ENCODE data around the gene FBLN7.
"Not testable (repeated sequence)": the region's sequence is repeated elsewhere in the genome, so short reads cannot be mapped to it uniquely, and the experiment has no call there.

The FBLN7 gene

DNA sequence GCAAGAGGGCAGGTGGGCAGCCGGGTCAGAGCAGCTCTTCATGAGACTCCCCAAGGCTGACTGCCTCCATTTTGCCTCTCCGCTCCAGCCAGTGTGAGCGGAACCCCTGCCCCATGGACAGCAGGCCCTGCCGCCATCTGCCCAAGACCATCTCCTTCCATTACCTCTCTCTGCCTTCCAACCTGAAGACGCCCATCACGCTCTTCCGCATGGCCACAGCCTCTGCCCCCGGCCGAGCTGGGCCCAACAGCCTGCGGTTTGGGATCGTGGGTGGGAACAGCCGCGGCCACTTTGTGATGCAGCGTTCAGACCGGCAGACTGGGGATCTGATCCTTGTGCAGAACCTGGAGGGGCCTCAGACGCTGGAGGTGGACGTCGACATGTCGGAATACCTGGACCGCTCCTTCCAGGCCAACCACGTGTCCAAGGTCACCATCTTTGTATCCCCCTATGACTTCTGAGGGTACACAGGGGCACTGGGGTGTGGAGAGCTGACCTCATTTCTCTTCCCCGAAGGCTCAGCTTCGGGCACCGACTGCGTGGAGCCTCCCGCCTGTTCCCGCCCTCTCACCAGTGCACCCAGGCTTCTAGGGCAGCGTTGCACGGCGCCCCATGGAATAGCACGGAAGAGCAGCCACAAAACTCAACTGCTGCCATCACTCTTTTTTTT is 49.0 kb downstream of the FBLN7 start:
- DNase-seq = no peak

DNA sequence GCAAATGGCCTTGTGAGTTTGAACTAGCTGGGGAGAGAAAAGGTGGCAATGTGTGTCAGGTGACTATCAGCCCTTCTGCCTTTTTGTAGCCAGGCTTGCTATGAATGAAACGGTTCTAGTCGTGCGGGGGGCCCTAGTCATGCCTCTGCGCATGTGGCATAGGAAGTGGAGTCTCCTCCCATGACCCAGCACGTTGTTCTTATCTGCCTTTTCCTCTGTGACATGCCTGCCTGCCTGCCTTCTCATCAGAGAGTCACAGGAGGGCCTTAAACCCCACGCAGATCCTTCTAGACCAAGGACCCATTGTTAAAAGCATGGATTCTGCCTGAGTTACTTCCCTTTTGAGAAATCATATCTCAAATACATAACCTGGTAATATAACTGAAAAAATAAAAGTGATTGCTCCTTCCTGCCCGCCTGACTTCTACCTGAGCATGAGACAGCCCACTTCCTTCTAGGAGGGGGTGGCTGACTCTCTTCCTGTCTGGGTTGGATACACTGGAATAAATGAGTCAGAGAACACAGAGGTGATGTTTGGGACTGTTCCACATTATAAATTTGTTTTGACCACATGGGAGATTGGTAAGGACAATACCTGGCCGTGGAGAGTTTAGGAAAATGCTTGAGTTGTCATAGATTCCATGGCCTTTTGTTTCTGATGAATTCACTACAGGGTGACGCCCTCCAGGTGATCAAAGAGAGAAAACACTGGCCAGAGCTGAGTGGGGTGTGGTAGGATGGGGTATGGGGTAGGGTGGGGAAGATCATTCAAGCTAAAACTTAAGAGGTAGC is 49.8 kb downstream of the FBLN7 start:
- DNase-seq = no peak

DNA sequence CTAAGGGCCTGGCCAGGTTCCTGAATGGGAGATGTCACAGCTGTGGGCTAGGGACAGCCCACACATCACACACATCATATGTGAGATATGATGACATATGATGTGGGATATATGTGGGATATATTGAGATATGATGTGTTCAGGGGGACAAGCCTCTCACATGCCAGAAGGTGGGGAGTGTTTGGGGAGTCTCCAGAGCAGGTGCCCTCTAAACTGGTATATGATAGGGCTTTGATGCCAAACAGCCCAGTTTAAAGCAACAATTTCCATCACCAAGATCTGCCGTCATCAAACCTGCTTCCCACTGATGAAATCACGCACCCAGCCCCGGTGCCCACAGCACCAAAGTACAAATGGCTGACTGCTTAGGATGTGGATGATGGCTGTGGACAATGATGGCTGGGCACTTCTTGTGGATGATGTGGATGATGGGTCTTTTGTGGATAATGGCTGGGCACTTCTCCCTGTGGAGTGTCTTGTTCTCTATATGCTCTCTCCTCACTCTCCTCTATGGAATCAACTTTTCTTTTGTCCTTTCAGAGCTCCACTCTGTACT is 50.9 kb downstream of the FBLN7 start:
- no peak for DNase-seq

DNA sequence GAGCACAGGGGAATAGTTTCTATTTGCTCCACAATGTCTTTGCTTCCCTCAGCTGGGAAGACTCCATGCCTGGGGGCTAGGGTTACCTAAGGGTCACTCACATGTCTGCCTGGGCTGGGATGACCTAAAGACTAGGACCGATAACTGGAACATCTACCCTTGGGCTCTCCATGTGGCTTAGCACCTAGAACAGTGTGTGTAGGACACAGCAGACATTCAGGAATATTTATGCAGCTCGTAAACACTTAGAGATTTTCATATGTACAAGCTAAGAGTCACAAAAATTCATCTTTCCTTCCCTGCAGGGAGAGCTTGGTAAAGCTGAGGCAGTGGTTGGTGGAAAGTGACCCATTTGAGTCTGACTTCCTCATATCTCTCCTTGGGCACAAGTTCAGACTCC is 55.8 kb downstream of the FBLN7 start:
- no peak for DNase-seq

DNA sequence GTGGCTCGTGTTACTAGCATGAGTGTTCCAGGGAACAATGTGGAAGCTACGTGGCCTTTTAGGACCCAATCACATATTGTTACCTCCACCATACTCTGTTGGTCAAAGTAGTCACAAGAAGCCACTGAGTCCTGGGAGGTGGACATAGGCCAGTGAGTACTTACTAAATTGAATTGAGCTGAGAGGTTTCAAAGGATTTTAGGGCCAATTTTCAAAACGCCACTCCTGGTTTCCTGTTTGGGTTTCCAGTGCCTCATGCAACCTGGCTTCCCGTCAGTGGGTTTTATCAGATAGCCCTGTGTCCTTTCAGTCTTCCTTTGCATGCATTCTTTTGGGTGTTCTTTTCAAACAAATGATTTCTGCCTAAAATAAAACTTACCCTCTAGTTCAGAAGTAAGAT is 56.3 kb downstream of the FBLN7 start:
- no peak for DNase-seq

DNA sequence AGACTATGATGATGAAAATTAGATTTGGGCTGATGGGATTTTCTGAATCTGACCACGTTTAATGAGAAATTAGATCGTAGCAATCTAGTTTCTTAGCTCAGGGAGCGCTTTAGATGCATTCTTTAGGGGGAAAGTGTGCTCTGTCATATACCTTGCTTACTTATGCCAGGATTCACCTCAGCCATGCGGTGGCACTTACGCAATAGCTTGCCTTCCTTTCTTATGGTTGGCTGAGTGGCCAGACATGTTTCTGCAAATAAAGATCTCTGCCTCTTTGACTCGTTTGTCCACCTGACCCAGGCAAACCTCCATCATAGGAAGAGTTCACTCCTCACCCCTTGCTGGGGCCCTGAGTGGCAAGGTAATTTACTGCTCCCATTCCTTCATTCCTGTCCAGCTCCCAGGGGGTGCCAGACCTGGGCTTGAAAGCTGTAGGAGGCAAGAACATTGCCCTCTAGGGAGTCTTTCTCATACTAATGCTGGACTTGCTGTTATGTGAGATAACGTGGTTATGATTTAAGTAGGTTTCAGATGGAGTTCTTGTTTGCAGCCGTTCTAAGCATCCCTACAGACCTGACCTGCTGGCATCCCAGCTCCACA is 57.1 kb downstream of the FBLN7 start:
- no peak for DNase-seq

DNA sequence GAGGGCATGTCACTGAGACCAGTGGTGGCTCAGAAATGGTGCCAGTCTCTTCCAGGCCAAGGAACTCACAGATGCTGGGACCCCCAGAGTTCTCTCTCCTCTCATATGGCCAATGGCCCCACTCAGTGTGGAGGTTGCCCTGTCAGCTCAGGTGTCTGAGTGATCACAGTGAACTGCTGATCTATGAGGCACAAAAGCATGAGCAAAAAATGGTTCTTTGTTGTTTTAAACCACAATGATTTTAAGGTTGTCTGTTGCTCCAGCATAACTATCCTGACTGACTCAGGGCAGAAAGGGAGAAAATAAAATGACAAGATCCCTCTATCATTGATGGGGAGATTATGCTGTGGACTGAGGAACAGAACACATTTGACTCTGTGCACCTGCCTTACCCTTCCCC is 57.8 kb downstream of the FBLN7 start:
- DNase-seq = no peak

DNA sequence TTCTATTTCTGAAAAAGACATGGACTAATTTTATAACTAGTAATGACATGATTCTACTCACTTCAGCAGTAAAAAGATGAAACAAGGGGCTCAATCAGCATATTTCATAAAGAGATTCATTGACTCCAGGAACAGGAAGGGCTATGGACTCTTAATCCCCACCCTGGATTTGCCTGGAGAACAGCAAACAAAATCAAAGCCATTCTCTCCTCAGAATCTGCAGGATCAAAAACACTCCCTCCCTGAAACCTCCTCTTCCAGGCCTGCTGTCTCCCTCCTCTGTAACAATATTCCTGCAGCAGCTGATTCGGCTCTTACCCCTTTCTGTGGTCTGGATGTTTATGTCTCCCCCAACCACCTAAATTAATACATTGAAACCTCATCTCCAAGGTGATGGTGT is 59.7 kb downstream of the FBLN7 start:
- no peak for DNase-seq

DNA sequence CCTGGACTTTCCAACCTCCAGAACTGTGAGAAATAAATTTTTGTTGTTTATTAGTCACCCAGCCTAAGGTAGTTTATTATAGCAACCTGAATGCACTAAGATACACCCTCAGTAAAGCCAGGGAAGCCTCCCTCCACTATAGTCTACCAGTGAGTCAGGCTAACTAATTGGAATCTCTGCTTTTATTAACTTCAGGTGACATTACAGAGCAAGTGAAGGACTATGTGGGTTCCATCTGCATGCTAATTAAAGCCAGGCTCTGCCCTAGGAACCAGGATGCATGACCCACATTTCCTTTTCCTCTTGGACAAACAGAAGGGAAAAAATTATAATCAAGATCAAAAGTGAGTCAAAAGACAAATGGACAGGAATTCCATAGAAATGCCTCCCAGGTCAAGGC is 60.6 kb downstream of the FBLN7 start:
- DNase-seq = no peak

DNA sequence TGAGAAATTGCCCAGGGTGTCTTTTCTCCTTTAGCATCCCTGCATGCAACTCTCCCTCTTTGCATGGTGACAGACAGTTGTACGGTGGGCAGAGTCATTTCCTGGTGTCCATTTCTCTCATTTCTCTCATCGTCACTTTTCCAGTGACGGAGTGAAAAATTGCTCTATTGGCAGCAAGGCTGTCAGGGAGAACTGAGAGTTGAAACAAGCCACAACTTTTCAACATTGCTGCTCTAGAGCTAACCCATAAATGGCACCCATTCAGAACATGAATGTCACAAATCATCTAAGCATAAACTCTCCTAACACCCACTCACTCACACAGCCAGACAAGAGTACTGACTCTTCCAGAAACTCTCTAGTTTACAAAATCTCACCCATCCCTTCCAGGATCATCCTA is 61.0 kb downstream of the FBLN7 start:
- no peak for DNase-seq

DNA sequence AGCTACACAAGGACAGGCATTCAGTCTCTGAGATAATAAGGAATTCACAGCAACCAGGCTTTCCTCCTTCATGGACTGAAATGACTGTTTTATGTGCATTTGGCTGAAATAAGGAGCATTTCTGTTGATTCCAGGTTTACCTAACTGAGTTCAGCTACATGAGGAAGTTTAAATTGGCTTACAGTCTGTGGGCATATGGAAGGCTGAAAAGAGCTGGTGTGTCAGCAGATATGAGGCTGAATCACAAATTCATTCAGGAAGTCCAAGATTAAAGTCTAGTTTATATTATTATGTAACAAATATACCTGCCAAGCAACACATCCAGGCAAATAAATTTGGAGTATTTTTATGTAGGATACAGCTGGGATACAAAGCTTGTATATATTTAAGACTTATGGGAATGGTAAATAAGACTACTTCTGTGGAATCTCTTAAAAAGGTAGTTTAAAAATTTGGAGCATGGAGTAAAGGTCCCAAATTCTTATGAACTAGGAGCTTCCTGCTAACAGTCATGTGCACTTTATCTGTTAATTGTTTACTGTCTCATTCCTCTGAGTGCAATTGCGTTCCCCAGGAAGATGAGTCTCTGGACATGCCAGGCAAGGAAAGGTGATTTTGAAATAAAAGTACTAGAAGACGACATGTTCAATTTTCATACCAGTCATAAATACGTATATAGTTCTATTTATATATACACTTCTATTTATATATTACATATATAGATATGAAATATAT is 63.7 kb downstream of the FBLN7 start:
- DNase-seq = no peak

DNA sequence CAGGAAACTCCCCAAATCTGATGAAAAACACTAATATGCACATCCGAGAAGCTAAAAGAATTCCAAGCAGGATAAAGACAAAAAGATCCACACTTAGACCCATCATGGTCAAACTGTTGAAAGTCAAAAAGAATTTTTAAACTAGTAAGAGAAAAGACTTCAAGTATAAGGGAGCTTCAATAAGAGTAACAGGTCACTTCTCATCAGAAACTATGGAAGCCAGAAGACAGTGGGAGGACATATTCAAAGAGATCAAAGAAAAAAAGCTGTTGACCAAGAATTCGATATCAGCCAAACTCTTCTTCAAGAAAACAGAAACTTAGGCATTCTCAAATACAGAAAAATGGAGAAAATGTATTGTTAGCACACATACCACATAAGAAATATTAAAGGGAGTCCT is 66.2 kb downstream of the FBLN7 start:
- no peak for DNase-seq

DNA sequence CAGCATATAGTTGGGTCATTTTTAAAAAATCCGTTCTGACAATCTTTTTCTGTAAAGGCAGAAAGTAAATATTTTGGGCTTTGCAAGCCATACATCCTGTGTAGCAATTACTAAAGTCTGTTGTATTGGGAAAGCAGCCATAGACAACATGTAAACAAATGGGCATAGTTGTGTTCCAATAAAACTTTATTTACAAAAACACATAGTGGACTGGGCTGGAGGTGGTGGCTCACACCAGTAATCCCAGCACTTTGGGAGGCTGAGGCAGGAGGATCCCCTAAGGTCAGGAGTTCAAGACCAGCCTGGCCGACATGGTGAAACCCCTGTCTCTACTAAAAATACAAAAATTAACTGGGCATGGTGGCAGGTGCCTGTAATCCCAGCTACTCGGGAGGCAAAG is 69.7 kb downstream of the FBLN7 start:
- not testable (repeated sequence) for DNase-seq

DNA sequence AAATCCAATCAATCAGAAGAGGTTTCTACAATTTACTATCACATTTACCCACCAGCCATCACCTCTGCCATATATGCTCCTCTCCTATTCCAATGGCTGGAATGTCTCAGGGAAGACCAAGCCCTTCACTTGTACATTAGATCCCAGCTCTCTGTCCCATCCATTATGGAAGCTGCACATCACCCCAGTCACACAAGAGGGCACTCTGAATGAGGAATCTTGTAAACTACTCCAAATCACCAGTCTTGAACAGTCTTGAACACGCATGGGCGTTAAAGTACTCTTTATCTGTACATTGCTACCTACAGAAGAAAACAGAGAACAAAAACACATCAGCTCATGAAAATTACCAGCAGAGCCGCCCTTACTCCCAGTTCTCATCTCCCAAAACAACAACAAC is 78.0 kb downstream of the FBLN7 start:
- DNase-seq = no peak

DNA sequence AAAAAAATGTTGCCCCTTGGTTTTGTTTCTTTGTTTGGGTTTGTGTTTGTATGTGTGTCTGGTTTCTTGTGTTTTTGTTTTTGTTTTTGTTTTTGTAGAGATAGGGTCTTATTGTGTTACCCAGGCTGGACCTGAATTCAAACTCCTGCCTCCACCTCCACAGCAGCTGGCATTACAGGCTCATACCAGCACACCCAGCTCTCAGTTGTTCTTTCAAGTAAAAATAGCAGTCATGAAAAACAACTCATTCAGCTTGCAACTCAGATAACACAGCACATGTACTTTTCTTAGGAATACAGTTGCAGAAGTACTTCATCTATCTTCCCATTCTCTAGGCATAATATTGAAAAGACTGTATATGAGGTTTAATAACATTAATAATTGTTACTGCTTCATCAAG is 79.7 kb downstream of the FBLN7 start:
- no peak for DNase-seq

DNA sequence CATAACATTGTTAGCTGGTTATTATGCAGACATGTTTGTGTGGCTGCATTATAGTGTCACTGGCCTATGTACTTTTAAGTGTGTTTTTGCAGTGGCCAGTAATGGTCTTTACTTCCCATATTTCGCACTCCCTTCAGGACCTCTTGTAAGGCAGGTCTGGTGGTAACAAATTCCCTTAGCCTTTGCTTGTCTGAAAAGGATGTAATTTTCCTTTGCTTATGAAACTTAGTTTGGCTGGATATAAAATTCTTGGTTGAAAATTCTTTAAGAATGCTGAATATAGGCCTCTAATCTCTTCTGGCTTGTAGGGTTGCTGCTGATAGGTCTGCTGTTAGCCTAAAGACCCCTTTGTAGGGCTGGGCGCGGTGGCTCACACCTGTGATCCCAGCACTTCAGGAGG is 82.0 kb downstream of the FBLN7 start:
- no peak for DNase-seq

DNA sequence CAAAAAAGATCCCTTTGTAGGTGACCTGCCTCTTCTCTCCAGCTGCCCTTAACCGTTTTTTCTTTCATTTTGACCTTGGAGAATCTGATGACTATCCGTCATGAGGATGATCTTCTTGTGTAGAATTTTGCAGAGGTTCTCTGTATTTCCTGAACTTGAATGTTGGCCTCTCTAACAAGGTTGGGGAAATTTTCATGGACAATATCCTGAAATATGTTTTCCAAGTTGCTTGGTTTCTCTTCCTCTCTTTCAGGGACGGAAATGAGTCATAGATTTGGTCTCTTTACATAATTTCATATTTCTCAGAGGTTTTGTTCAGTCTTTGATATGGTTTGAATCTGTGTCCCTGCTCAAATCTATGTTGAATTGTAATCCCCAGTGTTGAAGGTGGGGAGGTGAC is 82.6 kb downstream of the FBLN7 start:
- DNase-seq = no peak

DNA sequence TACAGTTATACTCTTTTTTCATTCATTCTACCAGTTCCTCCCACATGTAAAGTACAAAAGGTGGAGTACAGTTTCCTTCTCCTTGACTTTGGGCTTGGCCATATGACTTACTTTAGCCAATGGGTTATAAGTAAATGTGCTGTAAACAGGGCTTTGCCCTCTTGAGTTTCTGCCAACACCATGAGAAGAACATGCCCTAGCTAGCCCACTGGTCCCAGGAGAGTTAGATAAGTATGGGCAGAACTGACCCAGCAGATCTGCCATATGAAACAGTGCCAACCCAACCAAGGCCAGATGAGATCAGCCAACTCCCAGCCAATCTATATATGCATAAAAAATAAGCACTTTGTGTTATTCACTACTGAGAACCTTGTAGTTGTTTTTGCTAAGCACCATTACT is 91.2 kb downstream of the FBLN7 start:
- peak; percentile 63 for DNase-seq

DNA sequence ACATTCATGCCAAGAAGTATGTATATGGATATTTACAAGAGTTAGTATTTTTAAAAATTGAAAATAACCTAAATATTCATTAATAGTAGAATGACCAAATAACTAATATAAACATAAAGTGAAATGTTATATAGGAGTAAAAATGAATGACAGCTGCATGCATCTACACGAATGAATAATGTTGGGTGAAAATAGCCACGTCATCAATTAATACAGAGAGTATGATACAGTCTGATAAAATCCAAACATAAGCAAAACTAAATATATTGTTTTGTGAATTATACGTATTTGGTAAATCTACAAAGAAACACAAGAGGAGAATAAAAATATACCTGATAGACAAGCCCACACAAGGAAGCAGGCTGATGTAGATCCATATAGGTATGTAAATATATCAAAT is 92.2 kb downstream of the FBLN7 start:
- no peak for DNase-seq
